Measurements from ENCODE around the gene PRKAA1. TPM values are rescaled to one million over a fixed set of nuclear protein-coding genes. Genes with fewer than 3 reads are reported as not detected.

The PRKAA1 gene
- total RNA-seq, 2 experiments from 2014 or later = 102 to 105 TPM

GRCh38 chr5:40780858-40781257 is 17.3 kb downstream of the PRKAA1 start:
- peaks cover 13% of the 10 kb centered on the region for H3K4me1 ChIP-seq (ENCODE audit: insufficient read depth, low read length)
- no peaks in the 10 kb centered on the region for H3K9me3 Mint-ChIP-seq
- peak overlapping the region; percentile 8 for H3K27ac Mint-ChIP-seq
- peaks cover 30% of the 10 kb centered on the region for H3K36me3 ChIP-seq (ENCODE audit: insufficient read depth, low read length)
- H3K4me1 Mint-ChIP-seq (ENCODE audit: low read depth) = peaks cover 72% of the 10 kb centered on the region
- POLR2A ChIA-PET = no interaction called here
- TF ChIP-seq CTCF (IDR thresholded peaks at IDR 0.05) = no peak
- DNase-seq (no peak), ATAC-seq (ENCODE audit: poor library complexity) (no peak)
- H3K27ac ChIP-seq (ENCODE audit: low read depth in 1 of 2, low read length in 2 of 2) = no peak overlapping the region
- H3K4me3 ChIP-seq (ENCODE audit: low read length) = no peak overlapping the region
- no peak overlapping the region for H3K4me3 Mint-ChIP-seq
- intact Hi-C loops (cut with DNase I, micrococcal nuclease) = no loop called here
- no peaks in the 10 kb centered on the region for H3K9me3 ChIP-seq (ENCODE audit: control insufficient read depth in 1 of 2, insufficient read depth in 1 of 2, low read length in 2 of 2)
- no peaks in the 10 kb centered on the region for H3K27me3 Mint-ChIP-seq
- H3K36me3 Mint-ChIP-seq (ENCODE audit: low read depth) = peaks cover 27% of the 10 kb centered on the region
- no peaks in the 10 kb centered on the region for H3K27me3 ChIP-seq (ENCODE audit: control insufficient read depth in 1 of 2, insufficient read depth in 2 of 2, low read length in 2 of 2)
- CTCF ChIA-PET = no interaction called here

DNA sequence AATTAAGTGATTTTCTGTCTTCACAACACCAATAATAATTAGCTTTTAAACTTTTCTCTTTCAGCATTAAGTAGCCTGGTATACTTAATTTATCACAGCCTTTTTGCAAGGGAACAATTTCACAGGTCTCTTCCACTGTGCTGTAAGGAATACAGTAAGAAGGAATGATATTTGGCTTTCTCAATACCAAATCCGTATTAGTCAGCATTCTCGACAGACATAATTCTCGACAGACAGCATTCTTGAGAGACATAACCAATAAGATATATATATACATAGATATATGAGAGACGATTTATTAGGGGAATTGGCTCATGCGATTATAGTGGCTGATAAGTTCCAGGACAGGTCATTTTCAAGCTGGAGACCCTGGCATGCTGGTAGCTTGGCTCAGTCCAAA is 18.0 kb downstream of the PRKAA1 start:
- Histone ChIP-seq H3K4me1 (ENCODE audit: insufficient read depth, low read length) (peaks cover 8% of the 10 kb centered on the region), H3K9me3 (ENCODE audit: control insufficient read depth in 1 of 2, insufficient read depth in 1 of 2, low read length in 2 of 2) (no peaks in the 10 kb centered on the region), H3K4me3 (ENCODE audit: low read length) (no peak overlapping the region), H3K36me3 (ENCODE audit: insufficient read depth, low read length) (peaks cover 37% of the 10 kb centered on the region), H3K27ac (ENCODE audit: low read depth in 1 of 2, low read length in 2 of 2) (no peak overlapping the region), H3K27me3 (ENCODE audit: control insufficient read depth in 1 of 2, insufficient read depth in 2 of 2, low read length in 2 of 2) (no peaks in the 10 kb centered on the region)
- Mint-ChIP-seq H3K27me3 (no peaks in the 10 kb centered on the region), H3K27ac (no peak overlapping the region), H3K4me1 (ENCODE audit: low read depth) (peaks cover 67% of the 10 kb centered on the region), H3K36me3 (ENCODE audit: low read depth) (peaks cover 28% of the 10 kb centered on the region), H3K9me3 (no peaks in the 10 kb centered on the region), H3K4me3 (no peak overlapping the region)
- intact Hi-C loops (cut with DNase I, micrococcal nuclease) = no loop called here
- ATAC-seq (ENCODE audit: poor library complexity) (no peak), DNase-seq (no peak)
- ChIA-PET POLR2A (no interaction called here), CTCF (interaction anchor here (0.5 kb wide), 1 partner anchor 64 kb away, joined by 3 read pairs; no protein-coding TSS in a partner anchor)
- TF ChIP-seq CTCF (IDR thresholded peaks at IDR 0.05) = no peak

DNA sequence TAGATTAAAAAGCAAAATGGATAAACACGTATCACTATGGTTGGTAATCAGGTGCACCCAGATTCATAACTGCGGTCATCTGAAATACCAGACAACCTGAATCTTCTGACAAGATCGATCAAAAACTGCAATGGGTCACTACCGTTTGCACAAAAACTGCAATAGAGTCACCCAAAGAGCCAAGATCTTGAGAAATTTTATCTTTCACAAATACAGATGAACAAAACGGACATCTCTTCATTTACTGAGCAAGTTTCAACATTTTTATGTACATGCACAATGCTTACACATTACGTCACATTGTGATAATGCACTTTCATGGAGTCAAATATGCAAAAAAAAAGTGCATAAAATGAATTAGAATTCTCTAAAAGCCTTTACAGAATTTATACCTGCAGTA is 18.6 kb downstream of the PRKAA1 start:
- DNase-seq (no peak), ATAC-seq (ENCODE audit: poor library complexity) (no peak)
- peaks cover 5% of the 10 kb centered on the region for H3K4me1 ChIP-seq (ENCODE audit: insufficient read depth, low read length)
- no peak for TF ChIP-seq CTCF (IDR thresholded peaks at IDR 0.05)
- intact Hi-C loops (cut with DNase I, micrococcal nuclease) = no loop called here
- H3K36me3 ChIP-seq (ENCODE audit: insufficient read depth, low read length) = peaks cover 43% of the 10 kb centered on the region
- Mint-ChIP-seq H3K36me3 (ENCODE audit: low read depth) (peaks cover 35% of the 10 kb centered on the region), H3K4me3 (no peak overlapping the region), H3K9me3 (no peaks in the 10 kb centered on the region), H3K4me1 (ENCODE audit: low read depth) (peaks cover 63% of the 10 kb centered on the region), H3K27me3 (no peaks in the 10 kb centered on the region), H3K27ac (no peak overlapping the region)
- POLR2A ChIA-PET = no interaction called here
- no peaks in the 10 kb centered on the region for H3K9me3 ChIP-seq (ENCODE audit: control insufficient read depth in 1 of 2, insufficient read depth in 1 of 2, low read length in 2 of 2)
- no peak overlapping the region for H3K27ac ChIP-seq (ENCODE audit: low read depth in 1 of 2, low read length in 2 of 2)
- no peaks in the 10 kb centered on the region for H3K27me3 ChIP-seq (ENCODE audit: control insufficient read depth in 1 of 2, insufficient read depth in 2 of 2, low read length in 2 of 2)
- no peak overlapping the region for H3K4me3 ChIP-seq (ENCODE audit: low read length)
- CTCF ChIA-PET = no interaction called here
